HG03565 (cell line): ENCODE measurements around the gene KDM4B.
"Not testable (repeated sequence)": the region's sequence is repeated elsewhere in the genome, so short reads cannot be mapped to it uniquely, and the experiment has no call there.

ENCODE experiments used
- ATAC-seq: cut with Tn5 transposase; IDR thresholded peaks from one replicate; pipeline ENCODE4 v1.9.1; 2021; ENCODE audit warnings: mild to moderate bottlenecking, moderate library complexity; ENCODE audit not compliant: unreplicated experiment

Gene KDM4B

GRCh38 chr19:4967738-4968461 is 1.0 kb upstream of the KDM4B start:
- ATAC-seq, result no peak

- peak; percentile 4 for ATAC-seq
These were observed 419 bp downstream of the KDM4B start for GRCh38 chr19:4969292-4969771.

- no peak for ATAC-seq
These were observed 1.0 kb downstream of the KDM4B start for GRCh38 chr19:4969772-4970531.

- ATAC-seq, result no peak
These were observed 1.9 kb downstream of the KDM4B start for GRCh38 chr19:4970558-4971423.

- no peak for ATAC-seq
These were observed 2.5 kb downstream of the KDM4B start for GRCh38 chr19:4971424-4971793.

GRCh38 chr19:4971816-4972495 is 3.0 kb downstream of the KDM4B start:
- ATAC-seq, result no peak

- no peak for ATAC-seq
These were observed 3.8 kb downstream of the KDM4B start for GRCh38 chr19:4972509-4973230.

GRCh38 chr19:4974880-4975469 is 6.1 kb downstream of the KDM4B start:
- ATAC-seq, result no peak

GRCh38 chr19:4975601-4976000 is 6.7 kb downstream of the KDM4B start:
- ATAC-seq, result not testable (repeated sequence)

- no peak for ATAC-seq
These were observed 7.7 kb downstream of the KDM4B start for GRCh38 chr19:4976401-4977298.

GRCh38 chr19:4977299-4978174 is 8.6 kb downstream of the KDM4B start:
- no peak for ATAC-seq

GRCh38 chr19:4979211-4979807 is 10.4 kb downstream of the KDM4B start:
- ATAC-seq, result no peak

GRCh38 chr19:4980067-4980466 is 11.2 kb downstream of the KDM4B start:
- ATAC-seq, result no peak

GRCh38 chr19:4980838-4981680 is 12.1 kb downstream of the KDM4B start:
- no peak for ATAC-seq

- no peak for ATAC-seq
These were observed 12.7 kb downstream of the KDM4B start for GRCh38 chr19:4981681-4981958.

- ATAC-seq, result no peak
These were observed 14.6 kb downstream of the KDM4B start for GRCh38 chr19:4983346-4984105.
